HUES6 (cell line): ENCODE data around the gene AGO3.

Source experiments
- H3K27ac ChIP-seq: 2 replicates; pipeline ENCODE4 v1.7.0; 2013; ENCODE audit warnings: low read depth, mild to moderate bottlenecking, low read length, inconsistent platforms
- H3K27me3 ChIP-seq: 2 replicates; pipeline ENCODE4 v1.6.1; 2013; ENCODE audit warnings: low read length; ENCODE audit not compliant: control insufficient read depth, insufficient read depth
- H3K36me3 ChIP-seq: 2 replicates; pipeline ENCODE4 v1.6.1; 2013; ENCODE audit warnings: low read length; ENCODE audit not compliant: control insufficient read depth, insufficient read depth
- H3K4me1 ChIP-seq: 2 replicates; pipeline ENCODE4 v1.6.1; 2013; ENCODE audit warnings: low read length; ENCODE audit not compliant: control insufficient read depth, insufficient read depth
- H3K4me3 ChIP-seq: 2 replicates; pipeline ENCODE4 v1.5.1; 2013; ENCODE audit warnings: low read depth, low read length
- H3K9ac ChIP-seq: one replicate; pipeline ENCODE4 v1.6.1; 2013; ENCODE audit warnings: mild to moderate bottlenecking, low read length
- H3K9me3 ChIP-seq: 2 replicates; pipeline ENCODE4 v1.6.1; 2013; ENCODE audit warnings: low read depth, low read length; ENCODE audit not compliant: control insufficient read depth, insufficient read depth

Gene AGO3

GRCh38 chr1:35930593-35931445 lies at the start of gene AGO3:
TSS of gene AGO3 (plus strand) at chr1:35931105. CDS start at chr1:35931427, 322 bp downstream.
- peak within 1 kb of the TSS; percentile 83 for H3K27ac ChIP-seq

GRCh38 chr1:35881850-35882273 lies 49.0 kb upstream of the AGO3 start:
- H3K9me3 ChIP-seq = no peaks in the 10 kb centered on the region
- H3K9ac ChIP-seq = no peak overlapping the region
- H3K4me3 ChIP-seq = no peak overlapping the region
- H3K4me1 ChIP-seq = peaks cover 30% of the 10 kb centered on the region
- H3K27ac ChIP-seq = no peak overlapping the region
- H3K36me3 ChIP-seq = no peaks in the 10 kb centered on the region
- H3K27me3 ChIP-seq = no peaks in the 10 kb centered on the region

More at GRCh38 chr1:35930593-35931445, at the start of gene AGO3:
- Histone ChIP-seq H3K9me3 (no peaks in the 10 kb centered on the region), H3K27me3 (no peaks in the 10 kb centered on the region), H3K4me3 (peak within 1 kb of the TSS; percentile 88), H3K36me3 (no peaks in the 10 kb centered on the region), H3K4me1 (peaks cover 14% of the 10 kb centered on the region), H3K9ac (peak within 1 kb of the TSS; percentile 91)

- H3K27ac ChIP-seq = no peak overlapping the region
- H3K27me3 ChIP-seq = no peaks in the 10 kb centered on the region
- peak overlapping the region; percentile 50 for H3K4me3 ChIP-seq
- no peak overlapping the region for H3K9ac ChIP-seq
- no peaks in the 10 kb centered on the region for H3K36me3 ChIP-seq
- no peaks in the 10 kb centered on the region for H3K9me3 ChIP-seq
- peaks cover 37% of the 10 kb centered on the region for H3K4me1 ChIP-seq
Observed at GRCh38 chr1:35882586-35882944, 48.3 kb upstream of the AGO3 start.

- peaks cover 41% of the 10 kb centered on the region for H3K4me1 ChIP-seq
- H3K36me3 ChIP-seq = no peaks in the 10 kb centered on the region
- H3K4me3 ChIP-seq = peak within 1 kb of the TSS; percentile 98
- peak within 1 kb of the TSS; percentile 91 for H3K9ac ChIP-seq
- H3K27ac ChIP-seq = peak within 1 kb of the TSS; percentile 76; the same call in 1 of the 2 replicates
- H3K9me3 ChIP-seq = no peaks in the 10 kb centered on the region
- no peaks in the 10 kb centered on the region for H3K27me3 ChIP-seq
Observed at GRCh38 chr1:35882945-35883634, 47.8 kb upstream of the AGO3 start, which contains the start of gene AGO1. TSS of gene AGO1 (plus strand) at chr1:35883209. CDS start at chr1:35883422, 213 bp downstream.

- H3K27ac ChIP-seq = peak overlapping the region; percentile 76; the same call in 1 of the 2 replicates
- H3K27me3 ChIP-seq = no peaks in the 10 kb centered on the region
- H3K9ac ChIP-seq = peak overlapping the region; percentile 91
- peak overlapping the region; percentile 98 for H3K4me3 ChIP-seq
- no peaks in the 10 kb centered on the region for H3K9me3 ChIP-seq
- peaks cover 5% of the 10 kb centered on the region for H3K36me3 ChIP-seq
- peaks cover 41% of the 10 kb centered on the region for H3K4me1 ChIP-seq
Observed at GRCh38 chr1:35883635-35884101, 47.2 kb upstream of the AGO3 start.

- H3K4me3 ChIP-seq = peak overlapping the region; percentile 98; the same call in 1 of the 2 replicates
- peak overlapping the region; percentile 41 for H3K9ac ChIP-seq
- peak overlapping the region; percentile 72; the same call in 1 of the 2 replicates for H3K27ac ChIP-seq
- no peaks in the 10 kb centered on the region for H3K9me3 ChIP-seq
- peaks cover 41% of the 10 kb centered on the region for H3K4me1 ChIP-seq
- H3K27me3 ChIP-seq = no peaks in the 10 kb centered on the region
- H3K36me3 ChIP-seq = peaks cover 12% of the 10 kb centered on the region
Observed at GRCh38 chr1:35884934-35885333, 46.0 kb upstream of the AGO3 start.

GRCh38 chr1:35885961-35886558 lies 44.8 kb upstream of the AGO3 start:
- Histone ChIP-seq H3K4me1 (peaks cover 41% of the 10 kb centered on the region), H3K9ac (peak overlapping the region; percentile 83)

GRCh38 chr1:35886577-35887431 lies 44.1 kb upstream of the AGO3 start:
- H3K27ac ChIP-seq = peak overlapping the region; percentile 85; the same call in 1 of the 2 replicates
- H3K4me1 ChIP-seq = peaks cover 41% of the 10 kb centered on the region
- peaks cover 28% of the 10 kb centered on the region for H3K36me3 ChIP-seq
- H3K9me3 ChIP-seq = no peaks in the 10 kb centered on the region
- peak overlapping the region; percentile 98 for H3K4me3 ChIP-seq
- peak overlapping the region; percentile 83 for H3K9ac ChIP-seq
- H3K27me3 ChIP-seq = no peaks in the 10 kb centered on the region

More at GRCh38 chr1:35885961-35886558, 44.8 kb upstream of the AGO3 start:
- H3K27ac ChIP-seq = peak overlapping the region; percentile 85; the same call in 1 of the 2 replicates
- peaks cover 22% of the 10 kb centered on the region for H3K36me3 ChIP-seq
- no peaks in the 10 kb centered on the region for H3K9me3 ChIP-seq
- no peaks in the 10 kb centered on the region for H3K27me3 ChIP-seq
- peak overlapping the region; percentile 98 for H3K4me3 ChIP-seq

GRCh38 chr1:35887508-35887907 lies 43.4 kb upstream of the AGO3 start:
- Histone ChIP-seq H3K4me3 (peak overlapping the region; percentile 98), H3K9ac (no peak overlapping the region)

GRCh38 chr1:35888255-35888654 lies 42.6 kb upstream of the AGO3 start:
- Histone ChIP-seq H3K4me1 (peaks cover 36% of the 10 kb centered on the region), H3K36me3 (peaks cover 43% of the 10 kb centered on the region)

More at GRCh38 chr1:35887508-35887907, 43.4 kb upstream of the AGO3 start:
- Histone ChIP-seq H3K36me3 (peaks cover 35% of the 10 kb centered on the region), H3K4me1 (peaks cover 39% of the 10 kb centered on the region), H3K9me3 (no peaks in the 10 kb centered on the region), H3K27me3 (no peaks in the 10 kb centered on the region), H3K27ac (no peak overlapping the region)

More at GRCh38 chr1:35888255-35888654, 42.6 kb upstream of the AGO3 start:
- Histone ChIP-seq H3K27ac (no peak overlapping the region), H3K27me3 (no peaks in the 10 kb centered on the region), H3K9ac (no peak overlapping the region), H3K4me3 (no peak overlapping the region), H3K9me3 (no peaks in the 10 kb centered on the region)
